Mucosa of descending colon (tissue), 3 donors: ENCODE data around the gene TTC21B. TPM values are rescaled to one million over a fixed set of nuclear protein-coding genes. Genes with fewer than 3 reads are reported as not detected.

Experiments used
- ATAC-seq: fragments of 200-7000 bp; cut with Tn5 transposase; one replicate; pipeline ENCODE4 v1.9.1; 2020; ENCODE audit warnings: mild to moderate bottlenecking, moderate library complexity
- DNase-seq, 3 donors: peaks; one replicate each; pipeline ENCODE4 v3.0.0-alpha.2; 2020
- H3K36me3 ChIP-seq: fragments of 200-600 bp; one replicate; pipeline ENCODE4 v1.8.0; 2021; ENCODE audit warnings: low read depth, mild to moderate bottlenecking
- H3K4me1 ChIP-seq: fragments of 200-600 bp; one replicate; pipeline ENCODE4 v1.8.0; 2021; ENCODE audit warnings: low read depth, mild to moderate bottlenecking
- H3K4me3 ChIP-seq: fragments of 200-600 bp; one replicate; pipeline ENCODE4 v1.8.0; 2021; ENCODE audit warnings: mild to moderate bottlenecking
- H3K9me3 ChIP-seq: fragments of 200-600 bp; one replicate; pipeline ENCODE4 v1.8.0; 2021; ENCODE audit warnings: mild to moderate bottlenecking
- intact Hi-C, 2 donors: fragments of 100-400 bp; cut with DNase I in 1 of 2; cut with micrococcal nuclease in 1 of 2; formaldehyde crosslinking; loops; one replicate each; pipeline versions ENCODE4 v1.11.0 to v1.11.1; 2022; cut with DNase I, micrococcal nuclease
- total RNA-seq, 3 donors: library from RNA; stranded (reverse); fragmentation: NEBNext Ultra II Directional in 2 of 3; extraction: Animal tissue kit (Norgen Biotek cat#: 25700) in 2 of 3; gene quantifications; one replicate each; pipeline versions ENCODE4 v1.2.1 to v1.2.4, GENCODE V29; 2021 to 2023
- TF ChIP-seq, protein P1 (sequence below): fragments of 200-600 bp; IDR thresholded peaks from one replicate; pipeline ENCODE4 v1.8.0; 2022; ENCODE audit warnings: antibody characterized with exemption, mild to moderate bottlenecking
- donor health status: DM: no; HTN: no; CAD: no; lungs with moderate emphysema.
- donor health status: DM: no; HTN: no; CAD: no.
- donor health status: DM: no; HTN: yes; CAD: no.

The TTC21B gene
- total RNA-seq, 3 donors from 2014 or later = 10.4 to 22.2 (median 17.2) TPM

DNA sequence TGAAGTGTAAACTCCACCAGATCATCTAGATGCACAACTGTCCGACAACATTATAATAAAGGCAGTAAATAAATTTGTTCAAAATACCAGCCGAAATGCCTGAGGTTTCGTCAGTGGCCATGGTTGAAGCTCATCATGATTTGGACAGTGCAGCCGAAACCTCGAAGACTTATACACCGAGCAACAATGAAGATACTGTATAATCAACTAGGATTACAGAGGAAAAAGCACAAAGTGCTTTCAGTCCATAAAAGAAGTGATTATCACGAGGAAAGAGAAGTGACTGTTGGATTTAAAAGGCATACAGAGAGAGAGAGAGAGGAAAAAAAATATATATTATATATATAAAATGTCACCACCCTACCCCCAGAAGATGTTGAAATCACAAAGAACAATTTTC is 107.5 kb downstream of the TTC21B start:
- DNase-seq = no peak
- TF ChIP-seq, protein P1, sequence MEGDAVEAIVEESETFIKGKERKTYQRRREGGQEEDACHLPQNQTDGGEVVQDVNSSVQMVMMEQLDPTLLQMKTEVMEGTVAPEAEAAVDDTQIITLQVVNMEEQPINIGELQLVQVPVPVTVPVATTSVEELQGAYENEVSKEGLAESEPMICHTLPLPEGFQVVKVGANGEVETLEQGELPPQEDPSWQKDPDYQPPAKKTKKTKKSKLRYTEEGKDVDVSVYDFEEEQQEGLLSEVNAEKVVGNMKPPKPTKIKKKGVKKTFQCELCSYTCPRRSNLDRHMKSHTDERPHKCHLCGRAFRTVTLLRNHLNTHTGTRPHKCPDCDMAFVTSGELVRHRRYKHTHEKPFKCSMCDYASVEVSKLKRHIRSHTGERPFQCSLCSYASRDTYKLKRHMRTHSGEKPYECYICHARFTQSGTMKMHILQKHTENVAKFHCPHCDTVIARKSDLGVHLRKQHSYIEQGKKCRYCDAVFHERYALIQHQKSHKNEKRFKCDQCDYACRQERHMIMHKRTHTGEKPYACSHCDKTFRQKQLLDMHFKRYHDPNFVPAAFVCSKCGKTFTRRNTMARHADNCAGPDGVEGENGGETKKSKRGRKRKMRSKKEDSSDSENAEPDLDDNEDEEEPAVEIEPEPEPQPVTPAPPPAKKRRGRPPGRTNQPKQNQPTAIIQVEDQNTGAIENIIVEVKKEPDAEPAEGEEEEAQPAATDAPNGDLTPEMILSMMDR = no peak
- H3K4me3 ChIP-seq = no peak overlapping the region
- H3K4me1 ChIP-seq = no peaks in the 10 kb centered on the region
- intact Hi-C loops = no loop called here
- no peaks in the 10 kb centered on the region for H3K36me3 ChIP-seq
- H3K9me3 ChIP-seq = peaks cover 3% of the 10 kb centered on the region
- no peak for ATAC-seq

GRCh38 chr2:165844216-165844615 is 109.4 kb downstream of the TTC21B start:
- intact Hi-C loops = no loop called here
- H3K4me3 ChIP-seq = no peak overlapping the region
- H3K9me3 ChIP-seq = no peaks in the 10 kb centered on the region
- no peak for DNase-seq
- H3K36me3 ChIP-seq = no peaks in the 10 kb centered on the region
- TF ChIP-seq, protein P1 = no peak
- ATAC-seq = no peak
- no peaks in the 10 kb centered on the region for H3K4me1 ChIP-seq

- Histone ChIP-seq H3K4me1 (no peaks in the 10 kb centered on the region), H3K4me3 (no peak overlapping the region), H3K9me3 (no peaks in the 10 kb centered on the region), H3K36me3 (no peaks in the 10 kb centered on the region)
- ATAC-seq (no peak), DNase-seq (no peak)
- intact Hi-C loops = no loop called here
- TF ChIP-seq, protein P1 = no peak
Measured at GRCh38 chr2:165843351-165843750, 110.2 kb downstream of the TTC21B start.

GRCh38 chr2:165840333-165840958 is 113.1 kb downstream of the TTC21B start:
- TF ChIP-seq, protein P1 = no peak
- Histone ChIP-seq H3K36me3 (no peaks in the 10 kb centered on the region), H3K4me1 (no peaks in the 10 kb centered on the region), H3K4me3 (no peak overlapping the region), H3K9me3 (no peaks in the 10 kb centered on the region)
- intact Hi-C loops = no loop called here
- no peak for ATAC-seq
- DNase-seq = no peak

GRCh38 chr2:165839610-165840009 is 114.0 kb downstream of the TTC21B start:
- no peaks in the 10 kb centered on the region for H3K9me3 ChIP-seq
- ATAC-seq (no peak), DNase-seq (no peak)
- no peak overlapping the region for H3K4me3 ChIP-seq
- no peaks in the 10 kb centered on the region for H3K4me1 ChIP-seq
- TF ChIP-seq, protein P1 = no peak
- H3K36me3 ChIP-seq = no peaks in the 10 kb centered on the region
- intact Hi-C loops = no loop called here

DNA sequence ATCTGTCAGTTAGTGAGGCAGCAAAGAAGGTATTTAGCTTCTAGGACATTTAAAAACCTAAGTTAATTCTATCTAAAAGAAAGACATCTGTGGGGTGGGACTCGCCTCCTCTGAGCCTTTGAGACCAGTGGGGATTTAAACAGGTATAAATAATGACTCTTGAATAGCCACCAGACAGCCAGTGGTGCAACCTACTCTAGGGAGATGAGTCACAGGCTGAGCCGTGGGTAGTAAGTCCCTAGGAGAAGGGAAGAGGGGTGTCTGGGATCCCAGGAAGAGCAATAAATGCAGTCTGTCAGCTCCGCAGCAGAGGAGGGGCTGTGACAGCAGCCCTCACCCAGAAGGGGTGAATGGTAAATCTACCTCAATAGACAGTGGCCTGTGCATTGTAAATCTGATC is 116.5 kb downstream of the TTC21B start:
- TF ChIP-seq, protein P1 = no peak
- Histone ChIP-seq H3K36me3 (no peaks in the 10 kb centered on the region), H3K4me3 (no peak overlapping the region), H3K9me3 (no peaks in the 10 kb centered on the region), H3K4me1 (no peaks in the 10 kb centered on the region)
- DNase-seq = no peak
- ATAC-seq = no peak
- intact Hi-C loops = no loop called here
